ENCODE measurements around the gene HOXB6.

HOXB6 gene

GRCh38 chr17:48617471-48618255 is 12.9 kb upstream of the HOXB6 start:
- Histone ChIP-seq H3K4me1 (ENCODE audit: control insufficient read depth in 2 of 2, insufficient read depth in 1 of 2, low read depth in 1 of 2, low read length in 2 of 2) (peaks cover 0 to 3% of the 10 kb centered on the region in 2 donors), H3K9me3 (replicated peaks in 1 of 2; ENCODE audit: control insufficient read depth in 2 of 2, insufficient read depth in 1 of 2, low read depth in 1 of 2, low read length in 2 of 2) (peaks cover 0 to 10% of the 10 kb centered on the region in 2 donors), H2BK15ac (ENCODE audit: low read length) (no peak overlapping the region), H2BK120ac (ENCODE audit: low read depth, low read length) (no peak overlapping the region), H3K23ac (ENCODE audit: low read depth, low read length, poor library complexity) (peak overlapping the region; percentile 62), H3K27ac (replicated peaks; ENCODE audit: low read length) (no peak overlapping the region), H3K18ac (ENCODE audit: low read length) (no peak overlapping the region), H3K9ac (ENCODE audit: low read depth, low read length, poor library complexity) (no peak overlapping the region), H3K27me3 (ENCODE audit: control insufficient read depth in 3 of 3, insufficient read depth in 3 of 3, low read depth in 1 of 3, low read length in 3 of 3) (peaks cover 74 to 99% (median 99%) of the 10 kb centered on the region in 3 experiments), H3K4ac (ENCODE audit: low read length) (no peak overlapping the region), H2BK12ac (ENCODE audit: low read length) (no peak overlapping the region), H3K14ac (ENCODE audit: low read length) (no peak overlapping the region), H3K36me3 (replicated peaks in 1 of 2; ENCODE audit: control insufficient read depth in 2 of 2, insufficient read depth in 2 of 2, low read length in 2 of 2) (no peaks in the 10 kb centered on the region), H2BK5ac (ENCODE audit: low read length) (no peak overlapping the region), H3K4me2 (ENCODE audit: insufficient read depth, low read length, poor library complexity, severe bottlenecking) (no peak overlapping the region), H3K79me1 (ENCODE audit: low read depth, low read length) (no peaks in the 10 kb centered on the region), H4K91ac (ENCODE audit: low read depth, low read length, poor library complexity) (no peak overlapping the region), H3K4me3 (ENCODE audit: low read length in 2 of 2) (no peak overlapping the region), H2AFZ (ENCODE audit: low read length) (no peak overlapping the region), H4K8ac (ENCODE audit: low read depth, low read length) (peak overlapping the region; percentile 26), H2AK5ac (ENCODE audit: low read depth, low read length) (no peak overlapping the region)
- no peak for DNase-seq (ENCODE audit: low spot score)
- no CpG with 5 or more reads among the region's 43 CpGs for WGBS, 2 donors (ENCODE audit: extremely low coverage in 2 of 2, insufficient read length in 2 of 2, insufficient replicate concordance in 1 of 2)

DNA sequence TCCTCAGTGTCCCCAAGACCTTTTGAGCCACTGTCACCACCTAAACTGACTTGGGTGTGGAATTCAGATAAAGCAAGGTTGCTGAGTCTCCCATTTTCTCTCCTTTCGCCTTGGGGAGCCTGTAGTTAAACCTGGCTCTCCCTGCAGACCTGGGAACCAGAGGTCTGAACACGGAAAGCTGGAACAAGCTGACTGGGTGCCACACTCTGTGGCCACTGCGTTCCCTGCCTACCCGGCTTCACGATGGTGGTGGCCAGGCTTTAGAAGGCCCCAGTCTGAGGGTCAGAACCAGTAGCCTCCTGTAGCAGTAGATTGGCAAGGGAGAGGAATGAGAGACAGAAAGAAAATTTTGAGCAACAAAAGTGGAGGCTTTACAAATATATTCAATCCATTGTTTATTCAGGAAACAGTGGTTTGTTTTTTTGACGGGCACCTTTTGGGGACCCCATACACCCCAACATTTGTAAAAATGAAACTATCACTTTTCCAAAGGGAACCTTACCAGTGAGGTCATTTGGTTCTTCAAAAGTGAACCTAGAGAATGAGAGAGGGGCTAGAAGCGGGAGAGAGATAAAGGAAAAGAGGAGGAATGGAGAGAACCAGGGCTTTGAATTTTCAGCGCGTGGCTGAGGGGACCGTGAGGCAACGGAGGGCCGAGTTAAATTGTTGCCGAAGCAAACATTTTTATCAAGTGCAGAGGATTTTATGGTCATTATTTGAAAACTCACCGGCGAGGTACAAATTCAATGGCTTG is 12.1 kb upstream of the HOXB6 start:
- H2BK120ac ChIP-seq (ENCODE audit: low read depth, low read length), result no peak overlapping the region
- peaks cover 74 to 99% (median 99%) of the 10 kb centered on the region in 3 experiments for H3K27me3 ChIP-seq (ENCODE audit: control insufficient read depth in 3 of 3, insufficient read depth in 3 of 3, low read depth in 1 of 3, low read length in 3 of 3)
- no peak overlapping the region for H4K8ac ChIP-seq (ENCODE audit: low read depth, low read length)
- no peaks in the 10 kb centered on the region for H3K79me1 ChIP-seq (ENCODE audit: low read depth, low read length)
- DNase-seq (ENCODE audit: low spot score), result no peak
- H3K4me1 ChIP-seq (ENCODE audit: control insufficient read depth in 2 of 2, insufficient read depth in 1 of 2, low read depth in 1 of 2, low read length in 2 of 2), result peaks cover 0 to 3% of the 10 kb centered on the region in 2 donors
- H2AK5ac ChIP-seq (ENCODE audit: low read depth, low read length), result no peak overlapping the region
- no peak overlapping the region for H3K9ac ChIP-seq (ENCODE audit: low read depth, low read length, poor library complexity)
- H3K27ac ChIP-seq (replicated peaks; ENCODE audit: low read length), result no peak overlapping the region
- no peak overlapping the region for H2BK15ac ChIP-seq (ENCODE audit: low read length)
- no peak overlapping the region for H3K23ac ChIP-seq (ENCODE audit: low read depth, low read length, poor library complexity)
- peaks cover 0 to 7% of the 10 kb centered on the region in 2 donors for H3K9me3 ChIP-seq (replicated peaks in 1 of 2; ENCODE audit: control insufficient read depth in 2 of 2, insufficient read depth in 1 of 2, low read depth in 1 of 2, low read length in 2 of 2)
- no peak overlapping the region for H3K4me2 ChIP-seq (ENCODE audit: insufficient read depth, low read length, poor library complexity, severe bottlenecking)
- no peak overlapping the region for H2BK12ac ChIP-seq (ENCODE audit: low read length)
- no peak overlapping the region for H2BK5ac ChIP-seq (ENCODE audit: low read length)
- WGBS, 2 donors (ENCODE audit: extremely low coverage in 2 of 2, insufficient read length in 2 of 2, insufficient replicate concordance in 1 of 2), result no CpG with 5 or more reads among the region's 15 CpGs
- H2AFZ ChIP-seq (ENCODE audit: low read length), result no peak overlapping the region
- H3K14ac ChIP-seq (ENCODE audit: low read length), result no peak overlapping the region
- no peak overlapping the region for H3K4me3 ChIP-seq (ENCODE audit: low read length in 2 of 2)
- no peaks in the 10 kb centered on the region for H3K36me3 ChIP-seq (replicated peaks in 1 of 2; ENCODE audit: control insufficient read depth in 2 of 2, insufficient read depth in 2 of 2, low read length in 2 of 2)
- no peak overlapping the region for H4K91ac ChIP-seq (ENCODE audit: low read depth, low read length, poor library complexity)
- no peak overlapping the region for H3K18ac ChIP-seq (ENCODE audit: low read length)
- no peak overlapping the region for H3K4ac ChIP-seq (ENCODE audit: low read length)

GRCh38 chr17:48615963-48616716 is 11.4 kb upstream of the HOXB6 start:
- Histone ChIP-seq H3K18ac (ENCODE audit: low read length) (no peak overlapping the region), H2BK5ac (ENCODE audit: low read length) (no peak overlapping the region), H3K23ac (ENCODE audit: low read depth, low read length, poor library complexity) (no peak overlapping the region), H3K4ac (ENCODE audit: low read length) (no peak overlapping the region), H4K8ac (ENCODE audit: low read depth, low read length) (no peak overlapping the region), H3K4me1 (ENCODE audit: control insufficient read depth in 2 of 2, insufficient read depth in 1 of 2, low read depth in 1 of 2, low read length in 2 of 2) (peaks cover 0 to 3% of the 10 kb centered on the region in 2 donors), H2AFZ (ENCODE audit: low read length) (no peak overlapping the region), H3K4me2 (ENCODE audit: insufficient read depth, low read length, poor library complexity, severe bottlenecking) (no peak overlapping the region), H2BK12ac (ENCODE audit: low read length) (no peak overlapping the region), H3K79me1 (ENCODE audit: low read depth, low read length) (no peaks in the 10 kb centered on the region), H3K4me3 (ENCODE audit: low read length in 2 of 2) (no peak overlapping the region), H3K14ac (ENCODE audit: low read length) (no peak overlapping the region), H2BK15ac (ENCODE audit: low read length) (no peak overlapping the region), H2AK5ac (ENCODE audit: low read depth, low read length) (no peak overlapping the region), H2BK120ac (ENCODE audit: low read depth, low read length) (no peak overlapping the region), H3K36me3 (replicated peaks in 1 of 2; ENCODE audit: control insufficient read depth in 2 of 2, insufficient read depth in 2 of 2, low read length in 2 of 2) (no peaks in the 10 kb centered on the region), H3K27me3 (ENCODE audit: control insufficient read depth in 3 of 3, insufficient read depth in 3 of 3, low read depth in 1 of 3, low read length in 3 of 3) (peaks cover 73 to 99% (median 99%) of the 10 kb centered on the region in 3 experiments), H3K9me3 (replicated peaks in 1 of 2; ENCODE audit: control insufficient read depth in 2 of 2, insufficient read depth in 1 of 2, low read depth in 1 of 2, low read length in 2 of 2) (peaks cover 0 to 5% of the 10 kb centered on the region in 2 donors), H3K27ac (replicated peaks; ENCODE audit: low read length) (no peak overlapping the region), H4K91ac (ENCODE audit: low read depth, low read length, poor library complexity) (no peak overlapping the region), H3K9ac (ENCODE audit: low read depth, low read length, poor library complexity) (no peak overlapping the region)
- no peak for DNase-seq (ENCODE audit: low spot score)
- no CpG with 5 or more reads among the region's 17 CpGs for WGBS, 2 donors (ENCODE audit: extremely low coverage in 2 of 2, insufficient read length in 2 of 2, insufficient replicate concordance in 1 of 2)

Data from neuronal stem cell (in vitro differentiated cells).